GM12892 (cell line): ENCODE results near the gene RMP24.

ENCODE experiments used
- POLR2A ChIP-seq: IDR thresholded peaks from 2 replicates; pipeline ENCODE4 v1.6.1; 2011; ENCODE audit warnings: low read depth, low read length, control low read depth
- POLR2AphosphoS5 ChIP-seq: IDR thresholded peaks from 2 replicates; pipeline ENCODE4 v1.6.1; 2011; ENCODE audit warnings: low read depth, low read length, control low read depth
- TAF1 ChIP-seq: IDR thresholded peaks from 2 replicates; pipeline ENCODE4 v1.6.1; 2011; ENCODE audit warnings: low read depth, mild to moderate bottlenecking, control low read depth, low read length, borderline replicate concordance

- TF ChIP-seq POLR2A = no peak
- no peak for TF ChIP-seq POLR2AphosphoS5
- no peak for TF ChIP-seq TAF1
These were observed 18.8 kb upstream of the RMP24 start for GRCh38 chr18:35953688-35954087.
